GM23338 (cell line): Measurements from ENCODE around the gene NRP2.

ENCODE experiments used
- CREB1 ChIP-seq: fragments of 250-450 bp; sonication (Bioruptor Pico); IDR thresholded peaks from 2 replicates; pipeline ENCODE4 v1.5.0; 2020; ENCODE audit warnings: low read depth, mild to moderate bottlenecking, moderate library complexity
- CTCF ChIP-seq, 2 experiments: fragments of 200-600 bp in 1 of 2; sonication (generic) in 1 of 2; conservative IDR thresholded peaks; 2 replicates each; pipeline versions ENCODE4 v1.5.1 to v1.6.1; 2016 to 2017; ENCODE audit warnings: antibody characterized with exemption in 2 of 2, low read depth in 2 of 2, mild to moderate bottlenecking in 2 of 2, moderate library complexity in 1 of 2
- ETS1 ChIP-seq: IDR thresholded peaks from 2 replicates; pipeline ENCODE4 v1.6.1; 2016; ENCODE audit warnings: antibody characterized with exemption
- EZH2 ChIP-seq: fragments of 200-600 bp; sonication (generic); IDR thresholded peaks from one replicate; pipeline ENCODE4 v1.8.0; 2017; ENCODE audit warnings: antibody characterized with exemption, mild to moderate bottlenecking, low read depth; ENCODE audit not compliant: unreplicated experiment
- EZH2phosphoT487 ChIP-seq: fragments of 200-600 bp; sonication (generic); IDR thresholded peaks from one replicate; pipeline ENCODE4 v1.8.1; 2018; ENCODE audit warnings: antibody characterized with exemption; ENCODE audit not compliant: unreplicated experiment
- JUNB ChIP-seq: IDR thresholded peaks from one replicate; pipeline ENCODE4 v1.6.1; 2016; ENCODE audit warnings: antibody characterized with exemption; ENCODE audit not compliant: unreplicated experiment
- NANOG ChIP-seq: IDR thresholded peaks from 2 replicates; pipeline ENCODE4 v1.6.1; 2016; ENCODE audit warnings: antibody characterized with exemption, borderline replicate concordance
- POLR2AphosphoS5 ChIP-seq: IDR thresholded peaks from 2 replicates; pipeline ENCODE4 v1.6.1; 2016; ENCODE audit warnings: antibody characterized with exemption, low read depth
- ZNF331 ChIP-seq: fragments of 250-450 bp; sonication (Bioruptor Pico); IDR thresholded peaks from 2 replicates; pipeline ENCODE4 v1.5.0; 2020; ENCODE audit warnings: low read depth, mild to moderate bottlenecking, moderate library complexity
- TF ChIP-seq, protein P1 (sequence below): IDR thresholded peaks from one replicate; pipeline ENCODE4 v1.6.1; 2018; ENCODE audit warnings: antibody characterized with exemption; ENCODE audit not compliant: unreplicated experiment

DNA sequence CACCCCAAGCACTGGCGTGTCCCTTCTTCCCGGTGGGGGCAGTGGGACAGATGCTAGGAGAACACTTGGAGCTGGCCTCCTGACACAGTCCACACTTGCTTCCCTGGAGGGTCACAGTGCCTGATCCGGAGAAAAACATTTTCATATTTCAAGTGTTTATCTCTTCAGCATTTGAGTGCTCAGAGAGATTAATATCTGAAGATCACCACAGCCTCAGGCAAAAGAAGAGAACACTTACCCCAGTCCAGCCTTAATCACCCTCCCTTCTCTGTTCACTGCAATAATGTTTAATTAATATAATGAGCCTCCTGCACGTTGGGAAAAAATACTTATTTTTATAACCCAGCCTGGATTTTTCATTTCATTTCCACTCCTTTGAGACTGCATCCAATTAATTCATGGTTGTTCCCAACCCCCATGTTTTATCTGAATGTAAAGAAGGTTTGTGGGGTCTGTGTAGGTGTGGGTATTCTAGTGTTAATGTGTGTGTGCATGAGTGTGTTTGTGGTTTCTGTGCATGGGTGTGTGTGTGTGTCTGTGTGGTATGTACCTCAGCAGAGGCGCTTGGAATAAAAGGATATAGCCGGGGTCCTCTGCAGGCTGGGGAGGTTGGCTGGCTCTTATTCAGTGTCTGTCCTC lies 72.1 kb downstream of the NRP2 start:
- no peak for TF ChIP-seq EZH2
- TF ChIP-seq POLR2AphosphoS5, result no peak
- no peak for TF ChIP-seq CTCF (conservative IDR thresholded peaks at IDR 0.05; ENCODE audit: low read depth in 2 of 2)
- TF ChIP-seq ZNF331 (CRISPR knock-in tag), result no peak
- TF ChIP-seq, protein P1, sequence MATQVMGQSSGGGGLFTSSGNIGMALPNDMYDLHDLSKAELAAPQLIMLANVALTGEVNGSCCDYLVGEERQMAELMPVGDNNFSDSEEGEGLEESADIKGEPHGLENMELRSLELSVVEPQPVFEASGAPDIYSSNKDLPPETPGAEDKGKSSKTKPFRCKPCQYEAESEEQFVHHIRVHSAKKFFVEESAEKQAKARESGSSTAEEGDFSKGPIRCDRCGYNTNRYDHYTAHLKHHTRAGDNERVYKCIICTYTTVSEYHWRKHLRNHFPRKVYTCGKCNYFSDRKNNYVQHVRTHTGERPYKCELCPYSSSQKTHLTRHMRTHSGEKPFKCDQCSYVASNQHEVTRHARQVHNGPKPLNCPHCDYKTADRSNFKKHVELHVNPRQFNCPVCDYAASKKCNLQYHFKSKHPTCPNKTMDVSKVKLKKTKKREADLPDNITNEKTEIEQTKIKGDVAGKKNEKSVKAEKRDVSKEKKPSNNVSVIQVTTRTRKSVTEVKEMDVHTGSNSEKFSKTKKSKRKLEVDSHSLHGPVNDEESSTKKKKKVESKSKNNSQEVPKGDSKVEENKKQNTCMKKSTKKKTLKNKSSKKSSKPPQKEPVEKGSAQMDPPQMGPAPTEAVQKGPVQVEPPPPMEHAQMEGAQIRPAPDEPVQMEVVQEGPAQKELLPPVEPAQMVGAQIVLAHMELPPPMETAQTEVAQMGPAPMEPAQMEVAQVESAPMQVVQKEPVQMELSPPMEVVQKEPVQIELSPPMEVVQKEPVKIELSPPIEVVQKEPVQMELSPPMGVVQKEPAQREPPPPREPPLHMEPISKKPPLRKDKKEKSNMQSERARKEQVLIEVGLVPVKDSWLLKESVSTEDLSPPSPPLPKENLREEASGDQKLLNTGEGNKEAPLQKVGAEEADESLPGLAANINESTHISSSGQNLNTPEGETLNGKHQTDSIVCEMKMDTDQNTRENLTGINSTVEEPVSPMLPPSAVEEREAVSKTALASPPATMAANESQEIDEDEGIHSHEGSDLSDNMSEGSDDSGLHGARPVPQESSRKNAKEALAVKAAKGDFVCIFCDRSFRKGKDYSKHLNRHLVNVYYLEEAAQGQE, result no peak
- no peak for TF ChIP-seq EZH2phosphoT487
- no peak for TF ChIP-seq JUNB
- no peak for TF ChIP-seq CREB1 (CRISPR knock-in tag)
- TF ChIP-seq NANOG, result no peak
- TF ChIP-seq ETS1, result no peak
